HepG2 (cell line): ENCODE data around the gene ATN1. TPM values are rescaled to one million over a fixed set of nuclear protein-coding genes. Genes with fewer than 3 reads are reported as not detected.

Source experiments
- ARNT2 ChIP-seq: sonication (generic); formaldehyde crosslinking; IDR thresholded peaks from 2 replicates; pipeline ENCODE4 v1.8.0; 2022; ENCODE audit warnings: mild to moderate bottlenecking, low read depth, missing genetic modification reagents, moderate library complexity
- CCAR2 ChIP-seq: fragments of 200-400 bp; formaldehyde crosslinking; optimal IDR thresholded peaks from 2 replicates; pipeline ENCODE3; 2018; ENCODE audit warnings: low read depth, mild to moderate bottlenecking, low read length, moderate library complexity
- CHCHD3 ChIP-seq: sonication (generic); formaldehyde crosslinking; IDR thresholded peaks from 2 replicates; pipeline ENCODE4 v1.8.0; 2022; ENCODE audit warnings: mild to moderate bottlenecking, missing genetic modification reagents, moderate library complexity
- HHEX ChIP-seq: IDR thresholded peaks from 2 replicates; pipeline ENCODE4 v1.6.1; 2016; ENCODE audit warnings: control low read depth
- HMG20B ChIP-seq: conservative IDR thresholded peaks from 2 replicates; pipeline ENCODE4 v1.6.1; 2016; ENCODE audit warnings: missing genetic modification reagents, missing compliant biosample characterization
- HMGA1 ChIP-seq: sonication (generic); formaldehyde crosslinking; conservative IDR thresholded peaks from 2 replicates; pipeline ENCODE4 v1.4.0; 2020; ENCODE audit warnings: missing genetic modification reagents
- MIXL1 ChIP-seq: IDR thresholded peaks from 2 replicates; pipeline ENCODE4 v1.6.1; 2016
- NBN ChIP-seq: fragments of 450-650 bp; conservative IDR thresholded peaks from 2 replicates; pipeline ENCODE4 v1.6.1; 2017
- NFIB ChIP-seq: sonication (generic); formaldehyde crosslinking; IDR thresholded peaks from 2 replicates; pipeline ENCODE4 v1.9.0; 2021; ENCODE audit warnings: missing genetic modification reagents, mild to moderate bottlenecking, borderline replicate concordance
- PITX1 ChIP-seq: sonication (generic); formaldehyde crosslinking; IDR thresholded peaks from 2 replicates; pipeline ENCODE4 v1.5.1; 2020; ENCODE audit warnings: mild to moderate bottlenecking, missing genetic modification reagents
- SOX6 ChIP-seq, 2 experiments: fragments of 450-650 bp in 1 of 2; sonication (generic) in 1 of 2; formaldehyde crosslinking in 1 of 2; IDR thresholded peaks; 2 replicates each; pipeline versions ENCODE4 v1.4.0 to v1.6.1; 2017 to 2020; ENCODE audit warnings: antibody characterized with exemption in 1 of 2, mild to moderate bottlenecking in 1 of 2, missing genetic modification reagents in 1 of 2
- TMF1 ChIP-seq: sonication (generic); formaldehyde crosslinking; IDR thresholded peaks from 2 replicates; pipeline ENCODE4 v1.8.1; 2022; ENCODE audit warnings: low read depth, missing genetic modification reagents
- ZFAT ChIP-seq: sonication (generic); formaldehyde crosslinking; conservative IDR thresholded peaks from 2 replicates; pipeline ENCODE4 v1.8.1; 2023; ENCODE audit warnings: missing genetic modification reagents, inconsistent platforms
- ZNF136 ChIP-seq: sonication (generic); formaldehyde crosslinking; IDR thresholded peaks from 2 replicates; pipeline ENCODE4 v1.8.1; 2022; ENCODE audit warnings: low read depth, mild to moderate bottlenecking, moderate library complexity, missing genetic modification reagents
- ZNF225 ChIP-seq: sonication (generic); formaldehyde crosslinking; IDR thresholded peaks from 2 replicates; pipeline ENCODE4 v1.4.0; 2020; ENCODE audit warnings: mild to moderate bottlenecking, missing genetic modification reagents
- ZNF577 ChIP-seq: sonication (generic); formaldehyde crosslinking; IDR thresholded peaks from 2 replicates; pipeline ENCODE4 v1.4.0; 2020; ENCODE audit warnings: mild to moderate bottlenecking, low read depth, missing genetic modification reagents, borderline replicate concordance
- ZNF605 ChIP-seq: sonication (generic); formaldehyde crosslinking; IDR thresholded peaks from 2 replicates; pipeline ENCODE4 v1.8.0; 2022; ENCODE audit warnings: mild to moderate bottlenecking, missing genetic modification reagents
- ZNF615 ChIP-seq: sonication (generic); formaldehyde crosslinking; IDR thresholded peaks from 2 replicates; pipeline ENCODE4 v1.5.0; 2020; ENCODE audit warnings: mild to moderate bottlenecking, missing genetic modification reagents, borderline replicate concordance
- ZNF839 ChIP-seq: sonication (generic); formaldehyde crosslinking; IDR thresholded peaks from 2 replicates; pipeline ENCODE4 v1.4.0; 2020; ENCODE audit warnings: missing genetic modification reagents, mild to moderate bottlenecking, borderline replicate concordance
- polyA plus RNA-seq, 8 experiments: library from polyadenylated mRNA; depleted of rRNA in 3 of 8; stranded (reverse) in 7 of 8; unstranded in 1 of 8; fragments of >200 nt; fragmentation: Illumina TruSeq in 4 of 8; extraction: Trizol in 4 of 8; gene quantifications; 2 replicates each; pipeline versions ENCODE4 v1.2.1 to v1.2.3, GENCODE V29; 2011 to 2016; ENCODE audit warnings: low read depth in 4 of 8, missing spikeins in 1 of 8, mixed read lengths in 1 of 8; ENCODE audit not compliant: insufficient read depth in 1 of 8
- total RNA-seq, 5 experiments: library from RNA; depleted of rRNA; stranded (reverse); fragments of >200 nt; fragmentation: Illumina TruSeq; extraction: Trizol; gene quantifications; 2 replicates each; pipeline ENCODE4 v1.2.3, GENCODE V29; 2016; ENCODE audit warnings: low read depth in 1 of 5
- TF ChIP-seq, protein P1 (sequence below): sonication (generic); formaldehyde crosslinking; IDR thresholded peaks from 2 replicates; pipeline ENCODE4 v1.4.0; 2020; ENCODE audit warnings: missing genetic modification reagents
- TF ChIP-seq, protein P2 (sequence below): sonication (generic); formaldehyde crosslinking; IDR thresholded peaks from 2 replicates; pipeline ENCODE4 v1.5.0; 2020; ENCODE audit warnings: missing genetic modification reagents, mild to moderate bottlenecking, borderline replicate concordance
- TF ChIP-seq, protein P3 (sequence below): sonication (generic); formaldehyde crosslinking; IDR thresholded peaks from 2 replicates; pipeline ENCODE4 v1.4.0; 2020; ENCODE audit warnings: mild to moderate bottlenecking, missing genetic modification reagents

Gene ATN1
- total and polyA plus RNA-seq, 2 of the 13 experiments (the other 11 are each of a cell fraction or from before 2014, with no cell fraction given) = 2.1 to 8.6 TPM

DNA sequence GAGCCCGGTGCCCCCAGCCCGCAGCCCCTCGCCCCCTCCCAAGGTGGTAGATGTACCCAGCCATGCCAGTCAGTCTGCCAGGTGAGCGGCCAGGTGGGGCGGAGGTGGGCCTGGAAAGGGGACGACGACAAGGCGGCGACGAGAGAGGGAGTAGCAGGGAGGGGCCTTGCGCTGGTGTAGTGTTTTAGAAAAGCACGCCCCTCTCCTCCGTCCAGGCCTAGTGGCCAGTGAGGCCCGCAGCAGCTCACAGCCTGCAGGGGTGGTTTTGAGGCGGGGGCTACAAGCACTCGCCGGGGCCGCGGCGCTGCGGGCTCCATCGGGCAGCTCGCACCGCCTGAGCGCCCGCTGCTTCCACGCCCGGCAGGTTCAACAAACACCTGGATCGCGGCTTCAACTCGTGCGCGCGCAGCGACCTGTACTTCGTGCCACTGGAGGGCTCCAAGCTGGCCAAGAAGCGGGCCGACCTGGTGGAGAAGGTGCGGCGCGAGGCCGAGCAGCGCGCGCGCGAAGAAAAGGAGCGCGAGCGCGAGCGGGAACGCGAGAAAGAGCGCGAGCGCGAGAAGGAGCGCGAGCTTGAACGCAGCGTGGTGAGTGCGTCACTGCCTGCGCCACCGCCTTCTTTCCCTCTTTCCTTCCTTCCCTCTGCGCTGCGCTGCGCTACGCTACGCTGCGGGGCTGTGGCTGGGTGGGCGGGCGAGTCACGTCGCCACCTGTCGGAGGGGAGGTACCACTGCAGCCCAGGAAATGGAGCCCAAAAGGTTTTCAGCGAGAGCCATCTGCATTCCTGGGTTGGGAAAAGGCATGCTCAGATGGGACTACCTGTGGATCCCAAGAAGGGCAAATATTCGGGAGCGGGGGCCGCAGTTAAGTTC is 10.0 kb downstream of the ATN1 start (continued):
- TF ChIP-seq NBN (no peak), HMG20B (CRISPR knock-in tag) (peak; percentile 51; the same call in 1 of the 2 replicates), CHCHD3 (CRISPR knock-in tag) (peak; percentile 42; the same call in 1 of the 2 replicates), NFIB (CRISPR knock-in tag) (no peak), ZNF615 (CRISPR knock-in tag) (no peak), ZNF605 (CRISPR knock-in tag) (peak; percentile 99), HMGA1 (CRISPR knock-in tag) (no peak), ZFAT (CRISPR knock-in tag) (no peak), ZNF839 (peak; percentile 87; the same call in 1 of the 2 replicates), MIXL1 (CRISPR knock-in tag) (peak; percentile 87), TMF1 (CRISPR knock-in tag) (peak; percentile 89), ZNF577 (CRISPR knock-in tag) (no peak), ZNF225 (peak; percentile 33; the same call in 1 of the 2 replicates), ARNT2 (peak; percentile 93), PITX1 (CRISPR knock-in tag) (peak; percentile 54; the same call in 1 of the 2 replicates), SOX6 (IDR thresholded peaks at IDR 0.05) (no peak), SOX6 (CRISPR knock-in tag; IDR thresholded peaks at IDR 0.05) (peak; percentile 78), CCAR2 (no peak), ZNF136 (CRISPR knock-in tag) (0 out of 2 replicates have a peak, but pooled peaks have one; percentile 75), HHEX (CRISPR knock-in tag) (no peak)
- TF ChIP-seq, protein P1, sequence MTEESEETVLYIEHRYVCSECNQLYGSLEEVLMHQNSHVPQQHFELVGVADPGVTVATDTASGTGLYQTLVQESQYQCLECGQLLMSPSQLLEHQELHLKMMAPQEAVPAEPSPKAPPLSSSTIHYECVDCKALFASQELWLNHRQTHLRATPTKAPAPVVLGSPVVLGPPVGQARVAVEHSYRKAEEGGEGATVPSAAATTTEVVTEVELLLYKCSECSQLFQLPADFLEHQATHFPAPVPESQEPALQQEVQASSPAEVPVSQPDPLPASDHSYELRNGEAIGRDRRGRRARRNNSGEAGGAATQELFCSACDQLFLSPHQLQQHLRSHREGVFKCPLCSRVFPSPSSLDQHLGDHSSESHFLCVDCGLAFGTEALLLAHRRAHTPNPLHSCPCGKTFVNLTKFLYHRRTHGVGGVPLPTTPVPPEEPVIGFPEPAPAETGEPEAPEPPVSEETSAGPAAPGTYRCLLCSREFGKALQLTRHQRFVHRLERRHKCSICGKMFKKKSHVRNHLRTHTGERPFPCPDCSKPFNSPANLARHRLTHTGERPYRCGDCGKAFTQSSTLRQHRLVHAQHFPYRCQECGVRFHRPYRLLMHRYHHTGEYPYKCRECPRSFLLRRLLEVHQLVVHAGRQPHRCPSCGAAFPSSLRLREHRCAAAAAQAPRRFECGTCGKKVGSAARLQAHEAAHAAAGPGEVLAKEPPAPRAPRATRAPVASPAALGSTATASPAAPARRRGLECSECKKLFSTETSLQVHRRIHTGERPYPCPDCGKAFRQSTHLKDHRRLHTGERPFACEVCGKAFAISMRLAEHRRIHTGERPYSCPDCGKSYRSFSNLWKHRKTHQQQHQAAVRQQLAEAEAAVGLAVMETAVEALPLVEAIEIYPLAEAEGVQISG (CRISPR knock-in tag) = peak; percentile 99
- TF ChIP-seq, protein P2, sequence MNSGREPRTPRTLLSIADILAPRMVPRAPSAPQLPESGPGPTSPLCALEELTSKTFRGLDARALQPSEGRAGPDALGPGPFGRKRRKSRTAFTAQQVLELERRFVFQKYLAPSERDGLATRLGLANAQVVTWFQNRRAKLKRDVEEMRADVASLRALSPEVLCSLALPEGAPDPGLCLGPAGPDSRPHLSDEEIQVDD (CRISPR knock-in tag) = no peak
- TF ChIP-seq, protein P3, sequence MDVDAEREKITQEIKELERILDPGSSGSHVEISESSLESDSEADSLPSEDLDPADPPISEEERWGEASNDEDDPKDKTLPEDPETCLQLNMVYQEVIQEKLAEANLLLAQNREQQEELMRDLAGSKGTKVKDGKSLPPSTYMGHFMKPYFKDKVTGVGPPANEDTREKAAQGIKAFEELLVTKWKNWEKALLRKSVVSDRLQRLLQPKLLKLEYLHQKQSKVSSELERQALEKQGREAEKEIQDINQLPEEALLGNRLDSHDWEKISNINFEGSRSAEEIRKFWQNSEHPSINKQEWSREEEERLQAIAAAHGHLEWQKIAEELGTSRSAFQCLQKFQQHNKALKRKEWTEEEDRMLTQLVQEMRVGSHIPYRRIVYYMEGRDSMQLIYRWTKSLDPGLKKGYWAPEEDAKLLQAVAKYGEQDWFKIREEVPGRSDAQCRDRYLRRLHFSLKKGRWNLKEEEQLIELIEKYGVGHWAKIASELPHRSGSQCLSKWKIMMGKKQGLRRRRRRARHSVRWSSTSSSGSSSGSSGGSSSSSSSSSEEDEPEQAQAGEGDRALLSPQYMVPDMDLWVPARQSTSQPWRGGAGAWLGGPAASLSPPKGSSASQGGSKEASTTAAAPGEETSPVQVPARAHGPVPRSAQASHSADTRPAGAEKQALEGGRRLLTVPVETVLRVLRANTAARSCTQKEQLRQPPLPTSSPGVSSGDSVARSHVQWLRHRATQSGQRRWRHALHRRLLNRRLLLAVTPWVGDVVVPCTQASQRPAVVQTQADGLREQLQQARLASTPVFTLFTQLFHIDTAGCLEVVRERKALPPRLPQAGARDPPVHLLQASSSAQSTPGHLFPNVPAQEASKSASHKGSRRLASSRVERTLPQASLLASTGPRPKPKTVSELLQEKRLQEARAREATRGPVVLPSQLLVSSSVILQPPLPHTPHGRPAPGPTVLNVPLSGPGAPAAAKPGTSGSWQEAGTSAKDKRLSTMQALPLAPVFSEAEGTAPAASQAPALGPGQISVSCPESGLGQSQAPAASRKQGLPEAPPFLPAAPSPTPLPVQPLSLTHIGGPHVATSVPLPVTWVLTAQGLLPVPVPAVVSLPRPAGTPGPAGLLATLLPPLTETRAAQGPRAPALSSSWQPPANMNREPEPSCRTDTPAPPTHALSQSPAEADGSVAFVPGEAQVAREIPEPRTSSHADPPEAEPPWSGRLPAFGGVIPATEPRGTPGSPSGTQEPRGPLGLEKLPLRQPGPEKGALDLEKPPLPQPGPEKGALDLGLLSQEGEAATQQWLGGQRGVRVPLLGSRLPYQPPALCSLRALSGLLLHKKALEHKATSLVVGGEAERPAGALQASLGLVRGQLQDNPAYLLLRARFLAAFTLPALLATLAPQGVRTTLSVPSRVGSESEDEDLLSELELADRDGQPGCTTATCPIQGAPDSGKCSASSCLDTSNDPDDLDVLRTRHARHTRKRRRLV (CRISPR knock-in tag) = peak; percentile 97
